Measurements from ENCODE around the gene SNX1. TPM values are rescaled to one million over a fixed set of nuclear protein-coding genes. Genes with fewer than 3 reads are reported as not detected.

The SNX1 gene
- polyA plus RNA-seq (2011; rRNA removed) (89.4 and 95.7 TPM in 2 replicates), polyA plus RNA-seq (2017; fragmentation: RNase III; extraction: RNeasy Plus Mini Kit Qiagen cat#74134 plus additional on column Dnase treatment) (81.8 to 87.3 TPM (median 86.7 TPM) in 3 replicates), polyA minus RNA-seq (2011; rRNA and poly(A)+ RNA removed) (64.9 and 79.0 TPM in 2 replicates)
- polyA plus RNA-seq (2012; cell fraction: cytosol; rRNA removed), result 79.2 and 87.7 TPM in 2 replicates
- 104 and 125 TPM in 2 replicates for polyA plus RNA-seq (2012; cell fraction: nucleus; rRNA removed)

DNA sequence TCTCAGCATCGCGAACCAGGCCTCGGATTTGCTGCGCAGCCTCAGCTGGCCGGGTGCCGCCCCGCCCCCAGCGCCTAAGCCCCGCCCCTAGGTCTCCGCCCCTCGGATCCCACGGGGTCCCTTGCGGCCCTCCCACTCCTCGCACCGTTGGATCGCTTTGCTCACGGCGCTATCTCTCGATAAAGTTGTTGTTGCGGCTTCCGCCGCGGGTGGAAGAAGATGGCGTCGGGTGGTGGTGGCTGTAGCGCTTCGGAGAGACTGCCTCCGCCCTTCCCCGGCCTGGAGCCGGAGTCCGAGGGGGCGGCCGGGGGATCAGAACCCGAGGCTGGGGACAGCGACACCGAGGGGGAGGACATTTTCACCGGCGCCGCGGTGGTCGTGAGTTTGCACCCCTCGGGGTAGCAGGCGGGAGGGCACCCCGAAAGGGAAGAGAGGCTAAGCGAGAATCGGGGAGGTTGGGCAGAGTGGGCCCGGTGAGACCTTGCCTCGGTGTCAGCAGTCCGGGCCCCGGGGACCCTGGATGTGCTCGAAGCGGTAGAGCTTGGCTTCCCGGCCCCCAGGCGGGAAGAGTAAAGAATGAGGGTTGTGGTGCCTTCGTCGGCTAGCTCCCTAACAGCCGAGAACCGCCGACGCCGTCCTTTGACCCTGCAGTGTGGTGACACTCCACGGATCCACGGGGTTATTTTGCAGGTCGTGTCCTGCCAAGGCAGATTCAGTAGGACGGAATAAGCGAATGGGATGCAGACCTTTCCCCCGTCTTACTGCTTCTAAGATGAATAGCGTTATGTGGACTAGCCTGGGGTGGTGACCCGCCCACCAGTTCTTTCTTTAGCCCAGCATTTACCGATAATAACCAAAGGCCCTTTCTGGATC, at the start of gene SNX1:
Gene SNX1, plus strand, starts transcription at position 188 of the 873 bp plus-strand sequence. Its CDS starts 32 bp downstream, at position 220.
- ChIA-PET CTCF (interaction anchor here (0.9 to 4.1 kb wide), 8 partner anchors 10 to 398 kb away, joined by 3 to 27 read pairs (median 4); partner anchors contain the start of gene DAPK2), POLR2A (interaction anchor here (0.6 to 1.5 kb wide), 6 partner anchors 9 to 744 kb away, joined by 3 to 7 read pairs (median 4); partner anchors contain the start of gene PPIB)
- no peaks in the 10 kb centered on the region for H3K9me3 ChIP-seq
- H3K4me2 ChIP-seq, result peak within 1 kb of the TSS; percentile 87
- peak within 1 kb of the TSS; percentile 85 to 86 for H3K27ac ChIP-seq
- ATAC-seq (peak; percentile 55 to 68), FAIRE-seq (no peak), DNase-seq (ENCODE audit: low read depth in 1 of 2, low spot score in 1 of 2) (peak; percentile 95)
- H3K4me1 ChIP-seq, result peaks cover 37% of the 10 kb centered on the region
- WGBS (ENCODE audit: missing lambda C conversion rate), result under 1% methylated on average over 57 of the region's 70 CpGs
- peak within 1 kb of the TSS; percentile 68 for H3K4me3 ChIP-seq
- TF ChIP-seq MAFK (IDR thresholded peaks at IDR 0.05; ENCODE audit: partially characterized antibody) (no peak), CHD4 (IDR thresholded peaks at IDR 0.05; ENCODE audit: borderline replicate concordance) (no peak), HDAC2 (IDR thresholded peaks at IDR 0.05) (peak; percentile 70; the same call in 1 of the 2 replicates), BHLHE40 (IDR thresholded peaks at IDR 0.05; ENCODE audit: low read depth, low read length) (no peak), BCL3 (IDR thresholded peaks at IDR 0.05) (peak; percentile 79; the same call in 2 of the 3 replicates), HES2 (IDR thresholded peaks at IDR 0.05) (no peak), CBX8 (IDR thresholded peaks at IDR 0.05) (no peak), MYC (IDR thresholded peaks at IDR 0.05; ENCODE audit: borderline replicate concordance, low read length) (peak; percentile 80), HOXB13 (CRISPR knock-in tag; IDR thresholded peaks at IDR 0.05; ENCODE audit: low read depth) (no peak), RARB (CRISPR knock-in tag; IDR thresholded peaks at IDR 0.05) (no peak), NPAS2 (CRISPR knock-in tag; IDR thresholded peaks at IDR 0.05; ENCODE audit: borderline replicate concordance) (no peak), CEBPB (IDR thresholded peaks at IDR 0.05) (no peak), CHD2 (IDR thresholded peaks at IDR 0.05; ENCODE audit: low read length, partially characterized antibody) (no peak), MAZ (IDR thresholded peaks at IDR 0.05; ENCODE audit: borderline replicate concordance, low read depth, low read length) (0 out of 2 replicates have a peak, but pooled peaks have one; percentile 82), ZSCAN20 (CRISPR knock-in tag; IDR thresholded peaks at IDR 0.05) (no peak), POLR2A (IDR thresholded peaks at IDR 0.05; ENCODE audit: low read length) (peak; percentile 86), HEYL (CRISPR knock-in tag; IDR thresholded peaks at IDR 0.05) (no peak), CBX2 (IDR thresholded peaks at IDR 0.05; ENCODE audit: borderline replicate concordance, low read depth) (no peak), EHMT2 (IDR thresholded peaks at IDR 0.05; ENCODE audit: low read depth) (no peak), RFX5 (IDR thresholded peaks at IDR 0.05) (no peak), EP300 (IDR thresholded peaks at IDR 0.05) (no peak), HMGXB4 (CRISPR knock-in tag; IDR thresholded peaks at IDR 0.05; ENCODE audit: borderline replicate concordance) (no peak), POLR2AphosphoS2 (conservative IDR thresholded peaks at IDR 0.05; ENCODE audit: low read length) (no peak), JUNB (IDR thresholded peaks at IDR 0.05) (no peak), RAD21 (conservative IDR thresholded peaks at IDR 0.05 in 1 of 2, IDR thresholded peaks at IDR 0.05 in 1 of 2) (no peak), KDM5A (IDR thresholded peaks at IDR 0.05) (peak; percentile 95), SREBF2 (IDR thresholded peaks at IDR 0.05) (no peak), FOXS1 (CRISPR knock-in tag; IDR thresholded peaks at IDR 0.05) (no peak), JUN (IDR thresholded peaks at IDR 0.05) (peak; percentile 66 to 96; a peak in 4 of 5 replicates), PHF8 (IDR thresholded peaks at IDR 0.05; ENCODE audit: borderline replicate concordance, low read depth) (peak; percentile 80; the same call in 1 of the 2 replicates), GATA3 (IDR thresholded peaks at IDR 0.05; ENCODE audit: borderline replicate concordance) (no peak), NFE2L2 (conservative IDR thresholded peaks at IDR 0.05; ENCODE audit: low read length) (no peak)
- TF ChIP-seq, protein P1, sequence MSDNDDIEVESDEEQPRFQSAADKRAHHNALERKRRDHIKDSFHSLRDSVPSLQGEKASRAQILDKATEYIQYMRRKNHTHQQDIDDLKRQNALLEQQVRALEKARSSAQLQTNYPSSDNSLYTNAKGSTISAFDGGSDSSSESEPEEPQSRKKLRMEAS (IDR thresholded peaks at IDR 0.05), result peak; percentile 86
- TF ChIP-seq, protein P2, sequence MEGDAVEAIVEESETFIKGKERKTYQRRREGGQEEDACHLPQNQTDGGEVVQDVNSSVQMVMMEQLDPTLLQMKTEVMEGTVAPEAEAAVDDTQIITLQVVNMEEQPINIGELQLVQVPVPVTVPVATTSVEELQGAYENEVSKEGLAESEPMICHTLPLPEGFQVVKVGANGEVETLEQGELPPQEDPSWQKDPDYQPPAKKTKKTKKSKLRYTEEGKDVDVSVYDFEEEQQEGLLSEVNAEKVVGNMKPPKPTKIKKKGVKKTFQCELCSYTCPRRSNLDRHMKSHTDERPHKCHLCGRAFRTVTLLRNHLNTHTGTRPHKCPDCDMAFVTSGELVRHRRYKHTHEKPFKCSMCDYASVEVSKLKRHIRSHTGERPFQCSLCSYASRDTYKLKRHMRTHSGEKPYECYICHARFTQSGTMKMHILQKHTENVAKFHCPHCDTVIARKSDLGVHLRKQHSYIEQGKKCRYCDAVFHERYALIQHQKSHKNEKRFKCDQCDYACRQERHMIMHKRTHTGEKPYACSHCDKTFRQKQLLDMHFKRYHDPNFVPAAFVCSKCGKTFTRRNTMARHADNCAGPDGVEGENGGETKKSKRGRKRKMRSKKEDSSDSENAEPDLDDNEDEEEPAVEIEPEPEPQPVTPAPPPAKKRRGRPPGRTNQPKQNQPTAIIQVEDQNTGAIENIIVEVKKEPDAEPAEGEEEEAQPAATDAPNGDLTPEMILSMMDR (IDR thresholded peaks at IDR 0.05), result no peak

Measured in A549 (cell line).